Activated T-cell treated with anti-CD3 and anti-CD28 coated beads, Interleukin-2, amount 50 U/mL, for 48 hours (primary cell): ENCODE results near the gene C11orf86.
A peak's percentile ranks its signal among the peaks of the same experiment; 100 is the strongest.
"Not testable (repeated sequence)": the region's sequence is repeated elsewhere in the genome, so short reads cannot be mapped to it uniquely, and the experiment has no call there.

Experiments
- DNase-seq, 2 experiments: peaks; one replicate each; pipeline ENCODE4 v3.0.0-alpha.2; 2020

The C11orf86 gene

GRCh38 chr11:66967670-66968425 lies 7.3 kb upstream of the C11orf86 start:
- no peak for DNase-seq

- DNase-seq = no peak
Observed at GRCh38 chr11:66969584-66970225, 5.4 kb upstream of the C11orf86 start.

GRCh38 chr11:66970371-66970806 lies 4.7 kb upstream of the C11orf86 start:
- DNase-seq = no peak

- DNase-seq = peak; percentile 37 to 52
Observed at GRCh38 chr11:66970807-66971442, 4.2 kb upstream of the C11orf86 start.

- DNase-seq = no peak
Observed at GRCh38 chr11:66971488-66971887, 3.6 kb upstream of the C11orf86 start.

GRCh38 chr11:66973956-66974580 lies 1.0 kb upstream of the C11orf86 start:
- DNase-seq = no peak

- no peak for DNase-seq
Observed at GRCh38 chr11:66975405-66976027, 412 bp downstream of the C11orf86 start.

- peak; percentile 58 to 60 for DNase-seq
Observed at GRCh38 chr11:66976028-66976467, 944 bp downstream of the C11orf86 start.

GRCh38 chr11:66976925-66977324 lies 1.8 kb downstream of the C11orf86 start:
- DNase-seq = no peak

GRCh38 chr11:66978229-66978628 lies 3.1 kb downstream of the C11orf86 start:
- DNase-seq = no peak

GRCh38 chr11:66978717-66979116 lies 3.6 kb downstream of the C11orf86 start:
- no peak for DNase-seq

- no peak for DNase-seq
Observed at GRCh38 chr11:66979336-66979980, 4.4 kb downstream of the C11orf86 start.

GRCh38 chr11:66981976-66982578 lies 7.0 kb downstream of the C11orf86 start:
- DNase-seq = peak; percentile 41 to 43

- no peak for DNase-seq
Observed at GRCh38 chr11:66983275-66983924, 8.3 kb downstream of the C11orf86 start.

GRCh38 chr11:66985508-66986177 lies 10.5 kb downstream of the C11orf86 start:
- no peak for DNase-seq

- DNase-seq = no peak
Observed at GRCh38 chr11:66986178-66986545, 11.1 kb downstream of the C11orf86 start.

- DNase-seq = no peak
Observed at GRCh38 chr11:66987158-66987620, 12.1 kb downstream of the C11orf86 start.

- no peak for DNase-seq
Observed at GRCh38 chr11:66987924-66988637, 13.0 kb downstream of the C11orf86 start.

- DNase-seq = not testable (repeated sequence)
Observed at GRCh38 chr11:66988741-66989140, 13.6 kb downstream of the C11orf86 start.

- not testable (repeated sequence) for DNase-seq
Observed at GRCh38 chr11:66989360-66989759, 14.3 kb downstream of the C11orf86 start.
